ENCODE data around the gene UBQLNL.

The UBQLNL gene, protein sequence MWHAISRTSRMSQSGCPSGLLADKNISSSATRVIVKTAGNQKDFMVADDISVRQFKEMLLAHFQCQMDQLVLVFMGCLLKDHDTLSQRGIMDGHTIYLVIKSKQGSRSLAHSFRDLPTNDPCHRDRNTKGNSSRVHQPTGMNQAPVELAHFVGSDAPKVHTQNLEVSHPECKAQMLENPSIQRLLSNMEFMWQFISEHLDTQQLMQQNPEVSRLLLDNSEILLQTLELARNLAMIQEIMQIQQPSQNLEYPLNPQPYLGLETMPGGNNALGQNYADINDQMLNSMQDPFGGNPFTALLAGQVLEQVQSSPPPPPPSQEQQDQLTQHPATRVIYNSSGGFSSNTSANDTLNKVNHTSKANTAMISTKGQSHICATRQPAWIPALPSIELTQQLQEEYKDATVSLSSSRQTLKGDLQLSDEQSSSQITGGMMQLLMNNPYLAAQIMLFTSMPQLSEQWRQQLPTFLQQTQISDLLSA

DNA sequence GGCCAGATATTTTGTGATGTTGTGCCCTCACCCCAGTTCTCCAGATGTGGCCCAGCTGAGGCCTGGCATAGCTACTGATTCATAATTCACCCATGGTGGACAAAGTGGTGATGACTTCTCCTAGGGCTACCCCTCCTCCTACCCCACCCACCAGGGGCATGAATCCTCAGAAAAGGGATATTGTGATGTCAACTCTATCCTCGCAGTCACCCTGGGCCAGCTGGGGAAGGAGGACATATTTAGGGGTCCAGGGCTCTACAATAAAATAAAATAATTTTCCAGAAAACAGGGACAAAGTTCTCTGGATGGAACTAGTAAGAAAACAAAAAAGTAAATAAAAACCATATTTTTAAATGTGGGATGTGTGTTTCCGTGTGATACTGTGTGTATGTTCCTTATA lies at the start of gene UBQLNL:
UBQLNL (minus strand) TSS at position 101 of the 400 bp plus-strand sequence. CDS start 258 bp downstream, outside the sequence.
- no peak within 1 kb of the TSS for H3K4me3 ChIP-seq (replicated peaks; ENCODE audit: low read depth, low read length)
- no peak for DNase-seq (ENCODE audit: extremely low read depth, low read depth)
- TF ChIP-seq, protein P1, sequence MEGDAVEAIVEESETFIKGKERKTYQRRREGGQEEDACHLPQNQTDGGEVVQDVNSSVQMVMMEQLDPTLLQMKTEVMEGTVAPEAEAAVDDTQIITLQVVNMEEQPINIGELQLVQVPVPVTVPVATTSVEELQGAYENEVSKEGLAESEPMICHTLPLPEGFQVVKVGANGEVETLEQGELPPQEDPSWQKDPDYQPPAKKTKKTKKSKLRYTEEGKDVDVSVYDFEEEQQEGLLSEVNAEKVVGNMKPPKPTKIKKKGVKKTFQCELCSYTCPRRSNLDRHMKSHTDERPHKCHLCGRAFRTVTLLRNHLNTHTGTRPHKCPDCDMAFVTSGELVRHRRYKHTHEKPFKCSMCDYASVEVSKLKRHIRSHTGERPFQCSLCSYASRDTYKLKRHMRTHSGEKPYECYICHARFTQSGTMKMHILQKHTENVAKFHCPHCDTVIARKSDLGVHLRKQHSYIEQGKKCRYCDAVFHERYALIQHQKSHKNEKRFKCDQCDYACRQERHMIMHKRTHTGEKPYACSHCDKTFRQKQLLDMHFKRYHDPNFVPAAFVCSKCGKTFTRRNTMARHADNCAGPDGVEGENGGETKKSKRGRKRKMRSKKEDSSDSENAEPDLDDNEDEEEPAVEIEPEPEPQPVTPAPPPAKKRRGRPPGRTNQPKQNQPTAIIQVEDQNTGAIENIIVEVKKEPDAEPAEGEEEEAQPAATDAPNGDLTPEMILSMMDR (IDR thresholded peaks at IDR 0.05; ENCODE audit: low read depth, low read length, missing control alignments) = no peak

DNA sequence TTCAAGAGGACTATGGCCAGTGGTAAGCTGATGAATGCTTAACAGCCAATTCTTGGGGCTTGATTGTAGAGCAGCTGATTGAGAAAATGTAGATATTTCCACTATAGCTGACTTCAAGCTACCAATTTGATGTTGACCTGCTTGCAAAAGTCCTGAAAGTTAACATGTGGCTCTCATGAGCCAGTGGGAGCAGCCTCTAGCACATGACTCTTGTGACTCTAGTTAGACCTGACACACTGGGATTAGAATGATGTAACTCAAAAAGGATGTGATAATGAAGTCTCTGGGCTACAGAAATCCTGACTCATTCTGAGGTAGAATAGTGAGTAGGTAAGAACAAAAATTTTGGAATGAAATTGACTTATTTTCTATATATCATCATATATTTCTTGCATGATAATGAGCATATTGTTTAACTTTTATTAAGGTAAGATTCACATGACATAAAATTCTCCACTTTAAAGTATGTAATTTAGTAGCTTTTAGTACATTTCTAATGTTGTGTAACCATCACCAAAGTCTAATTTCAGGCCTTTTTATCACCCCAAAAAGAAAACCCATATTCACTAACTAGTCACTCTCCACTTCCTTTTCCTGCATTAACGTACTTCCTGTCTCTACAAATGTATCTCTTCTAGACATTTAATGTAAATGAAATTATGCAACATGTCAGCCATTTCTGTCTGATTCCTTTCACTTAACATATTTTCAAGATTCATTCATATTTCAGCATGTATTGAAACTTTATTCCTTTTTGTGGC lies 47.9 kb upstream of the UBQLNL start:
- TF ChIP-seq, protein P1 (IDR thresholded peaks at IDR 0.05; ENCODE audit: low read depth, low read length, missing control alignments) = no peak
- H3K4me3 ChIP-seq (replicated peaks; ENCODE audit: low read depth, low read length) = no peak overlapping the region
- no peak for DNase-seq (ENCODE audit: extremely low read depth, low read depth)

DNA sequence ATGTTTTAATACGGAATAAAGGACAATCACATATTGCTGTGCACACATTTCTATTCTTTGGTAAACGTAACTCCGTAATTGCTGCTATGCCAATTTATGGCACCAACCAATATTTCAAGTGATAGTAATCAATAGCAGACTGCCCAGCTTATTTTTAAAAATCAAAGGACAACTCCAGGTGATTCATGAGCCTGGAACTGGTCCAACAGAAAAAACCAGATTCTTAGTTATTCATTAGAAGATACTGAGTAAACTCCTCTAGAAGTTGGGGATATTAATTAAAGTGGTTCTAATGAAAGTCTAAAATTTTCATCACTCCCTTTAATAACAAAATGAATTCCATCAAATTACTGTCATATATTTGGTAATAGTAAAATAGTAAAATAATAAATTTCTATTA lies 41.3 kb upstream of the UBQLNL start:
- H3K4me3 ChIP-seq (replicated peaks; ENCODE audit: low read depth, low read length) = no peak overlapping the region
- no peak for DNase-seq (ENCODE audit: extremely low read depth, low read depth)
- TF ChIP-seq, protein P1 (IDR thresholded peaks at IDR 0.05; ENCODE audit: low read depth, low read length, missing control alignments) = no peak

DNA sequence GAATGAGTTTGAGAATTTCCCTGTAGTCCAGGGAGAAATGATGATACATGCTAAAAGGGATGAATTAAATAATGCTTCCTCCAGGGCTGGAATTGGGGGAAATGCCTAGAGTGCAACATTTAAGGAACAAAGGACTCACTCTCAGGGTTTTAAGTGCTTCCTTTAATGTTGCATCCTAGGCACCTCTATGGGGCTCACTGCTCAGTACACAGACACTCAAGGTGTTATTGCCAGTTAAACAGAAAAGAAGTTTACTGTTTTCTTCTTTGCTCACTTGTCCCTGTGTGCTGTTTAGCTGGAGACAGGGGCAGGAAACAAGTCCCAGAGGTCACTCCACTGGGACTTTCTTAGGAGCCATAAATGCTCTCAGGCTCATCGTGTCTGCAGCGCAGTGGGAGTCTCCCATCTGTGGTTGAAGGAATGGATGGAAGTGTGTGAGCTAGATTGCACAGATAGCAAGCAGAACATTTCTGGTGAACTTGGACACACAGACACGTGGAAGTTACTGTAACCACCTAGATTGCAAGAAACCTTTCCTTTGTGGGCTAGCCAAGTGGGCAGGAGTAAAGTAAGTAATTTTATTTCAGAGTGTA lies 40.2 kb upstream of the UBQLNL start:
- TF ChIP-seq, protein P1 (IDR thresholded peaks at IDR 0.05; ENCODE audit: low read depth, low read length, missing control alignments) = no peak
- DNase-seq (ENCODE audit: extremely low read depth, low read depth) = no peak

DNA sequence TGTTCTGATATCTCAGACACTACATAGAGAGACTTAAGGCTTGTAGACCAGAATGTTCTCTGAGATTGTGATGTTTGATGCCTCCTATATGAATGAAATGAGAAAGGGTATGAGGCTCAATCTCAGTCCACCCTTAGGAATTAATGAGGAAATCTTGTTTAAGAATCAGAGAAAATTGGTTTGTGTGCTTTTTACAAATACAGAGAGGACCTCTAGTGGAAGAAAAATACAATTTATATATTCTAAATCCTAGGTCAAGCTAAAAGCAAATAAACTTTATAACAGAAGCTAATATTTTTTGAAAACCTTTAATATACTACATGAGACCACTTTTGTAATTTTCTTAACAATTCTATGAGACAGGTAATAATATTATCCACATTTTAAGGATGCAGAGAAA lies 36.8 kb upstream of the UBQLNL start:
- no peak for DNase-seq (ENCODE audit: extremely low read depth, low read depth)
- TF ChIP-seq, protein P1 (IDR thresholded peaks at IDR 0.05; ENCODE audit: low read depth, low read length, missing control alignments) = no peak
- no peak overlapping the region for H3K4me3 ChIP-seq (replicated peaks; ENCODE audit: low read depth, low read length)

More for the DNA sequence above, 40.2 kb upstream of the UBQLNL start:
- no peak overlapping the region for H3K4me3 ChIP-seq (replicated peaks; ENCODE audit: low read depth, low read length)

DNA sequence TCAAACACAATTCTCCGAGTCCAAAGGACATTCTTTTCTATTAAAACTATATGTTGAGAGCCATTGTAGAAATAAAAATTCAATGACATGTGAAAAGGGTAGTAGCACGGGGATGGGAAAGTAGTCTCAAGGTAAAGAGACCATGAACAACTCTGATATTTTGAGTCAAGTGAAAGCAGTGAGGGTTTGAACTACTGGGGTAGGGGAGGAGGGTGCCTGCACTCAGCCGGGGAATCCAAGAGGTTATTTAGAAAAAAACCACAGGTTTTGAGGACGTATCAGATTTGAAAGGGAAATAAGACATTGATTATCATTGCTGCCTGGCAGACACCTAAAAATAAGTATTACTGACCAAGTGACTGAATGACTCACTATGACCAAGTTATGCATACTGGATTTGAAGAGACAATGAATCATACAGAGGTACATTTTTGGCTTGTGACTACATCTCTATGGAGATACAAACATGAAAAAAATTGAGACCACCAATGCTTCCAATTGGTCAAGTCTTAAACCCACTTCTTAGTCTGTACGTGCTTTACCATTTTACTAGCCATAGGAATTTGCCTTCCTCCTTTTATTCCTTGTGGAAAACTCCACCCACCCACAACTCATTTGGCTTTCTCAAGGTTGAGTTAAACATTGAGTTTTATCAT lies 34.1 kb upstream of the UBQLNL start:
- H3K4me3 ChIP-seq (replicated peaks; ENCODE audit: low read depth, low read length) = no peak overlapping the region
- DNase-seq (ENCODE audit: extremely low read depth, low read depth) = peak; percentile 20
- TF ChIP-seq, protein P1 (IDR thresholded peaks at IDR 0.05; ENCODE audit: low read depth, low read length, missing control alignments) = no peak
